ENCODE results near the gene NEB.

Gene NEB

DNA sequence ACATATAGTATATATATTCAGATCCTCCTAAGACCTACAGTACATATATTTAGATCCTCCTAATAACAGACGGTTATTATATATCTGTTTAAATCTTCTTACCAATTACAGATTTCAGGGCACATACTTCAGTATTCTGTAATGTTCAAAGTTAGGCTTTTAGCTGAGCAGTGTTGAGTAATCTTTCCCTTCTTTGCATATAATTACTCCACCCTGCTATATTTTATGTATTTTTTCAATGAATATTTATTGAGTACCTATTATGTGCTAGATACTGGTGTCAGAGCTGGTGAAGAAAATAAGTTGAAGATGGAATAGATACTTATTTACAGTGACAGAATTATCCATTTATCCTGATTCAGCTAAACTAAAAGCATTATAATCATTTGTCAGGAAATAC, 84.9 kb downstream of the NEB start:
- no peak for TF ChIP-seq FOXM1 (IDR thresholded peaks at IDR 0.05; ENCODE audit: borderline replicate concordance, low read depth)
- TF ChIP-seq, protein P1, sequence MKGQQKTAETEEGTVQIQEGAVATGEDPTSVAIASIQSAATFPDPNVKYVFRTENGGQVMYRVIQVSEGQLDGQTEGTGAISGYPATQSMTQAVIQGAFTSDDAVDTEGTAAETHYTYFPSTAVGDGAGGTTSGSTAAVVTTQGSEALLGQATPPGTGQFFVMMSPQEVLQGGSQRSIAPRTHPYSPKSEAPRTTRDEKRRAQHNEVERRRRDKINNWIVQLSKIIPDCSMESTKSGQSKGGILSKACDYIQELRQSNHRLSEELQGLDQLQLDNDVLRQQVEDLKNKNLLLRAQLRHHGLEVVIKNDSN (IDR thresholded peaks at IDR 0.05) = no peak
- TF ChIP-seq NFIC (IDR thresholded peaks at IDR 0.05) = no peak
- TF ChIP-seq YY1 (IDR thresholded peaks at IDR 0.05; ENCODE audit: low read depth) = no peak
- TF ChIP-seq RAD21 (IDR thresholded peaks at IDR 0.05; ENCODE audit: low read depth) = no peak
- TF ChIP-seq, protein P2, sequence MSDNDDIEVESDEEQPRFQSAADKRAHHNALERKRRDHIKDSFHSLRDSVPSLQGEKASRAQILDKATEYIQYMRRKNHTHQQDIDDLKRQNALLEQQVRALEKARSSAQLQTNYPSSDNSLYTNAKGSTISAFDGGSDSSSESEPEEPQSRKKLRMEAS (IDR thresholded peaks at IDR 0.05) = no peak
- TF ChIP-seq ZBTB7A (IDR thresholded peaks at IDR 0.05; ENCODE audit: low read depth) = no peak
- TF ChIP-seq TAF1 (IDR thresholded peaks at IDR 0.05; ENCODE audit: low read depth) = no peak
- TF ChIP-seq, protein P3, sequence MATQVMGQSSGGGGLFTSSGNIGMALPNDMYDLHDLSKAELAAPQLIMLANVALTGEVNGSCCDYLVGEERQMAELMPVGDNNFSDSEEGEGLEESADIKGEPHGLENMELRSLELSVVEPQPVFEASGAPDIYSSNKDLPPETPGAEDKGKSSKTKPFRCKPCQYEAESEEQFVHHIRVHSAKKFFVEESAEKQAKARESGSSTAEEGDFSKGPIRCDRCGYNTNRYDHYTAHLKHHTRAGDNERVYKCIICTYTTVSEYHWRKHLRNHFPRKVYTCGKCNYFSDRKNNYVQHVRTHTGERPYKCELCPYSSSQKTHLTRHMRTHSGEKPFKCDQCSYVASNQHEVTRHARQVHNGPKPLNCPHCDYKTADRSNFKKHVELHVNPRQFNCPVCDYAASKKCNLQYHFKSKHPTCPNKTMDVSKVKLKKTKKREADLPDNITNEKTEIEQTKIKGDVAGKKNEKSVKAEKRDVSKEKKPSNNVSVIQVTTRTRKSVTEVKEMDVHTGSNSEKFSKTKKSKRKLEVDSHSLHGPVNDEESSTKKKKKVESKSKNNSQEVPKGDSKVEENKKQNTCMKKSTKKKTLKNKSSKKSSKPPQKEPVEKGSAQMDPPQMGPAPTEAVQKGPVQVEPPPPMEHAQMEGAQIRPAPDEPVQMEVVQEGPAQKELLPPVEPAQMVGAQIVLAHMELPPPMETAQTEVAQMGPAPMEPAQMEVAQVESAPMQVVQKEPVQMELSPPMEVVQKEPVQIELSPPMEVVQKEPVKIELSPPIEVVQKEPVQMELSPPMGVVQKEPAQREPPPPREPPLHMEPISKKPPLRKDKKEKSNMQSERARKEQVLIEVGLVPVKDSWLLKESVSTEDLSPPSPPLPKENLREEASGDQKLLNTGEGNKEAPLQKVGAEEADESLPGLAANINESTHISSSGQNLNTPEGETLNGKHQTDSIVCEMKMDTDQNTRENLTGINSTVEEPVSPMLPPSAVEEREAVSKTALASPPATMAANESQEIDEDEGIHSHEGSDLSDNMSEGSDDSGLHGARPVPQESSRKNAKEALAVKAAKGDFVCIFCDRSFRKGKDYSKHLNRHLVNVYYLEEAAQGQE (IDR thresholded peaks at IDR 0.05; ENCODE audit: low read depth) = no peak
- no peak for TF ChIP-seq TCF12 (IDR thresholded peaks at IDR 0.05; ENCODE audit: low read depth)
- TF ChIP-seq CREB1 (IDR thresholded peaks at IDR 0.05; ENCODE audit: low read depth) = no peak
- no peak for TF ChIP-seq EGR1 (IDR thresholded peaks at IDR 0.05)

DNA sequence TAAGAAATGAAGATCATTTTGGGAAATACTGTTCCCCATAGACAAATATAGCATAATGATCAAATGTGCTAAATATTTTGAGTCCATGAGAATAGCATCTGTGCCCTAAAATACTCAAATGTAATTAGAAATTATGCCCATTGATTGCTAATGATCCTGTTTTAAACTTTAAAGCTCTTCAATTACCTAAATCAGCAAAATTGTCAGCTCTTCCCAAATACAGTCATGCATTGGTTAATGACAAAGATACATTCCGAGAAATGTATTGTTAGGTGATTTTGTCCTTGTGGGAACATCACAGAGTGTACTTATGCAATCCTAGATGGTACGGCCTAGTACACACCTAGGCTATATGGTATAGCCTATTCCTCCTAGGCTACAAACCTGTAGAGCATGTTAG, 89.7 kb downstream of the NEB start:
- TF ChIP-seq CREB1 (IDR thresholded peaks at IDR 0.05; ENCODE audit: low read depth) = no peak
- TF ChIP-seq, protein P3 (IDR thresholded peaks at IDR 0.05; ENCODE audit: low read depth) = no peak
- no peak for TF ChIP-seq TEAD4 (IDR thresholded peaks at IDR 0.05)
- TF ChIP-seq, protein P2 (IDR thresholded peaks at IDR 0.05) = no peak
- TF ChIP-seq CEBPB (IDR thresholded peaks at IDR 0.05) = no peak
- TF ChIP-seq TCF12 (IDR thresholded peaks at IDR 0.05; ENCODE audit: low read depth) = no peak
- TF ChIP-seq NFIC (IDR thresholded peaks at IDR 0.05) = no peak
- no peak for TF ChIP-seq EP300 (IDR thresholded peaks at IDR 0.05; ENCODE audit: borderline replicate concordance)
- TF ChIP-seq, protein P1 (IDR thresholded peaks at IDR 0.05) = no peak
- TF ChIP-seq FOXM1 (IDR thresholded peaks at IDR 0.05; ENCODE audit: borderline replicate concordance, low read depth) = no peak
- TF ChIP-seq RAD21 (IDR thresholded peaks at IDR 0.05; ENCODE audit: low read depth) = no peak
- no peak for TF ChIP-seq ZBTB7A (IDR thresholded peaks at IDR 0.05; ENCODE audit: low read depth)

DNA sequence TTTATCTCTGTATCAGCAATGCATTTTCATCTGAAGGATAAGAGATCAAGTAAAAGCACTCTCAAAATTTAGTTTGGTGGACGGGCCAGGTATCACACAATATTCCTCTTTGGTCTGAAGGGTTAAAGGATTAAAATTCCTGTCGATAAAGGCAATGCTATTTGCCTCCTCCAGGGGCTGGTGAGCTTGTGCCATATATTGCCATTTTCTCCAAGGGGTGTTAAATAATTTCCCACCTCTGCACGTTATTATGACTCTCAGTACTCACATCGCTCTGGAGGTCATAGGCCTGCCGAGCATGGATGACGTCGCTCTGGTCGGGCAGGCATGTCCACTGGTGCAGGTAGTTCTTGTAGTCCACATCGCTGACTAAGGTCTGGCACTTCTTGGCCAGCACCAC, 94.2 kb downstream of the NEB start:
- TF ChIP-seq FOXM1 (IDR thresholded peaks at IDR 0.05; ENCODE audit: borderline replicate concordance, low read depth) (no peak), TEAD4 (IDR thresholded peaks at IDR 0.05) (no peak), CREB1 (IDR thresholded peaks at IDR 0.05; ENCODE audit: low read depth) (no peak), EGR1 (IDR thresholded peaks at IDR 0.05) (no peak), NFIC (IDR thresholded peaks at IDR 0.05) (no peak), EP300 (IDR thresholded peaks at IDR 0.05; ENCODE audit: borderline replicate concordance) (no peak), TAF1 (IDR thresholded peaks at IDR 0.05; ENCODE audit: low read depth) (no peak), RAD21 (IDR thresholded peaks at IDR 0.05; ENCODE audit: low read depth) (no peak), ZBTB7A (IDR thresholded peaks at IDR 0.05; ENCODE audit: low read depth) (no peak), CEBPB (IDR thresholded peaks at IDR 0.05) (no peak), YY1 (IDR thresholded peaks at IDR 0.05; ENCODE audit: low read depth) (no peak), TCF12 (IDR thresholded peaks at IDR 0.05; ENCODE audit: low read depth) (no peak)
- TF ChIP-seq, protein P3 (IDR thresholded peaks at IDR 0.05; ENCODE audit: low read depth) = no peak
- TF ChIP-seq, protein P2 (IDR thresholded peaks at IDR 0.05) = no peak
- TF ChIP-seq, protein P1 (IDR thresholded peaks at IDR 0.05) = no peak

DNA sequence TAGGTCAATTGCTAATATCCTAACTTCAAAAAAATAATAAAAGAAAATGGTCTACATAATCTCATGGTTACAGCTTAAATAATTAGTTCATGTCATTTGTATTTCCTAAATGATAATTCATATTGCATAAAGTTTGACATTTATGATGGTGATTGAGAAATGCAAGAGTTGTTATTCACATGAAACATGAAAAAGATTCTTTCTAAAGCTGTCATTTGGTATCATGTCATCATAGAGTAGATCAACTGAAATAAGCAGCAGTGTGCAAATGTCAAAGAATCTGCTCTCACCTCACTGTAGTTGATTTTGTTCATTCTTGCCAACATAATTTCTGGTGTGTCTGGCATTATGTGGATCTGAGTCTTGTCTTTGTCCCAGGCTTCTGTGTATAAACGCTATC, 95.3 kb downstream of the NEB start:
- TF ChIP-seq, protein P2 (IDR thresholded peaks at IDR 0.05) = no peak
- TF ChIP-seq, protein P3 (IDR thresholded peaks at IDR 0.05; ENCODE audit: low read depth) = no peak
- TF ChIP-seq RAD21 (IDR thresholded peaks at IDR 0.05; ENCODE audit: low read depth) = no peak
- no peak for TF ChIP-seq TCF12 (IDR thresholded peaks at IDR 0.05; ENCODE audit: low read depth)
- TF ChIP-seq EGR1 (IDR thresholded peaks at IDR 0.05) = no peak
- TF ChIP-seq TAF1 (IDR thresholded peaks at IDR 0.05; ENCODE audit: low read depth) = no peak
- TF ChIP-seq, protein P1 (IDR thresholded peaks at IDR 0.05) = no peak
- TF ChIP-seq YY1 (IDR thresholded peaks at IDR 0.05; ENCODE audit: low read depth) = no peak
- no peak for TF ChIP-seq ZBTB7A (IDR thresholded peaks at IDR 0.05; ENCODE audit: low read depth)

Data from Ishikawa (cell line).